Panc1 (cell line): ENCODE measurements around the gene LRRC39. TPM values are rescaled to one million over a fixed set of nuclear protein-coding genes. Genes with fewer than 3 reads are reported as not detected.

Source experiments
- ATAC-seq: fragments of 200-7000 bp; cut with Tn5 transposase; 2 replicates; pipeline ENCODE4 v1.9.1; 2020; ENCODE audit warnings: mild to moderate bottlenecking, moderate library complexity
- BruUV-seq: library from RNA; stranded (reverse); fragments of 400-500 nt; replicated peaks from 2 replicates; lab custom pipeline; 2021; lab: Mats Ljungman, UMichigan
- CTCF ChIA-PET: fragments of 300-600 bp; sonication (Branson Sonifier 250); formaldehyde crosslinking; loops from one replicate; lab custom pipeline; 2022; ENCODE audit warnings: antibody characterized with exemption; lab: Charles Lee
- POLR2A ChIA-PET: fragments of 300-600 bp; sonication (Branson Sonifier 250); formaldehyde crosslinking; loops from one replicate; lab custom pipeline; 2022; ENCODE audit warnings: antibody characterized with exemption; lab: Charles Lee
- DNase-seq: peaks from one replicate; pipeline ENCODE4 v3.0.0-alpha.2; 2010; ENCODE audit warnings: low read depth, low spot score
- H3K27ac ChIP-seq: 2 replicates; pipeline ENCODE4 v1.5.1; 2011; ENCODE audit warnings: mild to moderate bottlenecking, low read length, inconsistent platforms
- H3K27me3 ChIP-seq: fragments of 200-500 bp; sonication (Bioruptor generic); 2 replicates; pipeline ENCODE4 v1.6.0; 2014; ENCODE audit warnings: low read length, inconsistent platforms; ENCODE audit not compliant: control insufficient read depth, insufficient read depth
- H3K36me3 ChIP-seq: fragments of 200-500 bp; sonication (Bioruptor generic); 2 replicates; pipeline ENCODE4 v1.5.1; 2014; ENCODE audit warnings: inconsistent platforms, mild to moderate bottlenecking, low read length, moderate library complexity; ENCODE audit not compliant: control insufficient read depth, insufficient read depth
- H3K4me1 ChIP-seq: 2 replicates; pipeline ENCODE4 v1.5.1; 2011; ENCODE audit warnings: inconsistent platforms, mild to moderate bottlenecking, low read length, moderate library complexity; ENCODE audit not compliant: control insufficient read depth, insufficient read depth
- H3K4me3 ChIP-seq, 2 experiments: 2 replicates each; pipeline ENCODE4 v1.5.1; 2011 to 2012; ENCODE audit warnings: low read depth in 2 of 2, low read length in 2 of 2, mild to moderate bottlenecking in 2 of 2, inconsistent platforms in 1 of 2, moderate library complexity in 1 of 2
- H3K9me3 ChIP-seq: fragments of 200-500 bp; sonication (Bioruptor generic); 2 replicates; pipeline ENCODE4 v1.5.1; 2014; ENCODE audit warnings: low read depth, mild to moderate bottlenecking, inconsistent platforms, low read length, moderate library complexity; ENCODE audit not compliant: control insufficient read depth, insufficient read depth
- CTCF ChIP-seq: fragments of 450-650 bp; IDR thresholded peaks from 2 replicates; pipeline ENCODE4 v1.5.1; 2017; ENCODE audit warnings: mild to moderate bottlenecking
- POLR2AphosphoS5 ChIP-seq: IDR thresholded peaks from 2 replicates; pipeline ENCODE4 v1.6.1; 2012; ENCODE audit warnings: mild to moderate bottlenecking, low read depth, low read length, moderate library complexity
- REST ChIP-seq, 2 experiments: IDR thresholded peaks; 2 replicates each; pipeline ENCODE4 v1.6.1; 2011 to 2012; ENCODE audit warnings: low read depth in 2 of 2, control low read depth in 1 of 2, low read length in 1 of 2, mild to moderate bottlenecking in 1 of 2, moderate library complexity in 1 of 2; ENCODE audit not compliant: insufficient read depth in 1 of 2
- SIN3A ChIP-seq: IDR thresholded peaks from 2 replicates; pipeline ENCODE4 v1.6.1; 2012; ENCODE audit warnings: low read depth, mild to moderate bottlenecking, low read length, moderate library complexity, borderline replicate concordance; ENCODE audit not compliant: insufficient read depth
- TCF7L2 ChIP-seq: IDR thresholded peaks from 2 replicates; pipeline ENCODE4 v1.6.1; 2011; ENCODE audit warnings: mild to moderate bottlenecking, low read depth, low read length, inconsistent platforms
- in situ Hi-C: cut with HindIII; loops from 2 replicates; pipeline ENCODE4 v1.10.0; 2016; ENCODE audit warnings: low sequenced_read_pairs, low pct_unique_long_range_greater_than_20kb
- intact Hi-C: fragments of 100-400 bp; cut with micrococcal nuclease; formaldehyde crosslinking; loops from one replicate; pipeline ENCODE4 v1.10.0; 2022; ENCODE audit not compliant: unreplicated experiment
- total RNA-seq: library from RNA; stranded (reverse); gene quantifications from one replicate; pipeline ENCODE4 v1.2.1, GENCODE V29; 2021; ENCODE audit not compliant: unreplicated experiment

LRRC39 gene
- total RNA-seq, 1 experiment from 2014 or later = 0.26 TPM

- in situ Hi-C loops = no loop called here
- TF ChIP-seq TCF7L2 = no peak
- TF ChIP-seq REST (IDR thresholded peaks at IDR 0.05; ENCODE audit: insufficient read depth in 1 of 2, low read depth in 2 of 2, low read length in 1 of 2) = no peak
- TF ChIP-seq SIN3A = no peak
- no peak for TF ChIP-seq POLR2AphosphoS5
- TF ChIP-seq CTCF = no peak
- Histone ChIP-seq H3K4me1 (peaks cover 14% of the 10 kb centered on the region), H3K36me3 (peaks cover 3% of the 10 kb centered on the region; the same call in 1 of the 2 replicates), H3K4me3 (no peak overlapping the region), H3K27ac (no peak overlapping the region), H3K27me3 (no peaks in the 10 kb centered on the region), H3K9me3 (no peaks in the 10 kb centered on the region)
- CTCF ChIA-PET = no interaction called here
- intact Hi-C loops = no loop called here
- BruUV-seq = no TSS peak
- POLR2A ChIA-PET = no interaction called here
- no peak for ATAC-seq
- DNase-seq = no peak
These were observed 50.8 kb downstream of the LRRC39 start for GRCh38 chr1:100127226-100127625.

GRCh38 chr1:100122177-100122576 lies 55.9 kb downstream of the LRRC39 start:
- in situ Hi-C loops (no loop called here), intact Hi-C loops (no loop called here)
- Histone ChIP-seq H3K4me1 (no peaks in the 10 kb centered on the region), H3K27me3 (no peaks in the 10 kb centered on the region), H3K27ac (no peak overlapping the region), H3K4me3 (no peak overlapping the region), H3K36me3 (no peaks in the 10 kb centered on the region; the same call in 1 of the 2 replicates), H3K9me3 (no peaks in the 10 kb centered on the region)
- POLR2A ChIA-PET = no interaction called here
- no peak for TF ChIP-seq POLR2AphosphoS5
- no peak for TF ChIP-seq REST (IDR thresholded peaks at IDR 0.05; ENCODE audit: insufficient read depth in 1 of 2, low read depth in 2 of 2, low read length in 1 of 2)
- no peak for TF ChIP-seq TCF7L2
- no peak for TF ChIP-seq SIN3A
- TF ChIP-seq CTCF = no peak
- no TSS peak for BruUV-seq
- DNase-seq (no peak), ATAC-seq (no peak)
- CTCF ChIA-PET = no interaction called here
